Raji (cell line): Measurements from ENCODE around the gene ZC3H13.

Experiments used
- POLR2A ChIP-seq: IDR thresholded peaks from 2 replicates; pipeline ENCODE4 v1.6.1; 2011; ENCODE audit warnings: low read depth, low read length, control low read depth; ENCODE audit not compliant: insufficient read depth

Gene ZC3H13

DNA sequence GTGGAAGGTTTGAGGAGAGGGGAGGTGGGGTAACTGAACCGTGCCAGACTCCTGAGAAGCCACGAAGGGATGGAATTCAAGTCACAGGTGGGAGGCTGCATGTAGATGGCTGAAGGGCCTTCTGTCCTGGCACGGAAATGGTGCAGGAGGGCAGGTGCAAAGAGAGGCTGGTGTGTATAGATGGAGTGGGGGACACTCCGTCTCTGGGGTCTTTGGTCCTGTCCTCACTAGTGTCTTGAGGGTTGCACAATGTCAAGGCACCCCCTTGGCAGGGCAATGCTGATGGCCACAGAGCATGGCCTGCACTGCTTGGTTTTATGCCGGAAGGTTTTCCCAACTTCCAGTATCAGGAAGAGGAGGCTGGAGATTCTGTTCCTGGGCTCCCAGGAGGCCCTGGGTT is 118.3 kb downstream of the ZC3H13 start:
- no peak for TF ChIP-seq POLR2A

DNA sequence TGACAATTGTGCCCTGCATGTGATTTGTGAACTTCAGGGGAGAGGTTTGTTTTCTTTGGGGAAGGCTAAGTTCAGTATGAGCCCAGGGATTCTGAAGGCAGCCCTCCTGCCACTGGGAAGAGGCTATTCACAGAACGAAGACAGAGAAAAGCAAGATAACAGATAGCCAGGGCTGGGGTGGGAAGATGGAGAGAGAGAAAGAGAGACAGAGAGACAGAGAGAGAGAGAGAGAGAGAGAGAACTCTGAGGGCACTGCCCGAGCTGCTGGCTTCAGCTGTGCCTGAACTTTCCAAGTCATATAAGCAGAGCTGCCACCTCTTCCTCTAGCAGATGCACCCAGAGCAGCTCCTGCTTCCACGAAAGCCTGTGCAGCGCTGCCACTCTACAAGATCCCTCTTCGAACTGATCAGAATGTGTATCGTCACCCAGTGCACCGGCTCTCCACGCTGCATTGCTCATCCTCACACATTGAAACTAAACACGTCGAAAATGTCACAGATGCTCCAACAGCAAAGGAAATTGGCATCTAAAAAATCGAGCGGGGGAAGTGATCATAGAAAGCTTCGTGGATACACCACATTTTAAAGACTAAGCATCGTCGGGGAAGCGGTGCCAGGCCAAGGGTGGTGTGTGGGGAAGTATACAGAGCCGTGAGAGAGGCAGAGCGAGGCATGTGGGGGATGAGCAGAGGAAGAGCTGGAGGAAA is 119.2 kb downstream of the ZC3H13 start:
- no peak for TF ChIP-seq POLR2A

DNA sequence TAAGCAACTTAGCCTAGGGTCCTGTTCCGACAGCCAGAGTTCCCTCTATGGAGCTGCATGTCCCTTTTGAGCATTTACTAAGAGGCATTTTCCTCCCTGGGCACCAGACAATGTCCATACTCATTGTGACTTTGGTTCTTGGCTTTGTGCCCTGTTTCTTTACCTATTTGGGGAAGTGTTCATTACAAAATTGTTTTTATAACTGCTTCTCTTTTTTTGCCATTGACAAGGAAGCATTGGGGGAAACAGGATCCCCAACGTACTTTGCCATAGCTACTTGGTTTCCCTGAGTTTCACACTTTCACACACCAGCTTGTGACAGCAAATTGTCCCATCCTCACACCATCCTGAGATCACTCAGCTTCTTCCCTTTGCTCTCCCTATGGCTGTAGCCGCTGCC is 119.9 kb downstream of the ZC3H13 start:
- no peak for TF ChIP-seq POLR2A

DNA sequence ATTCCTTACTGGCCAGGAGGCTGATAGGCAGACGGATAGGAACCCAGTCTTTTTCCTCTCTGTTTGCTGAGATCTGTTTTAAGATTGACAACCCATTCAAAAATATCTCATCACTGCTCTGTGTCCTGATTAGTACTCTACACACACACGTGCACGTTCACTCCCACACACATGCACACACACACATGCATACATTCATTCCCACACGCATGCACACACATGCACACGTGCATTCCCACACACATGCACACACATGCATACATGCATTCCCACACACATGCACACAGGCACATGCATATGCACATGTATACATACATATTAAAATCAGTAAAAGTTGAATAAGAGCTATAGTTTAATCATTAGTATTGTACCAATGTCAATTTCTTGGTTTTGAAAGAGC is 120.4 kb downstream of the ZC3H13 start:
- TF ChIP-seq POLR2A: no peak

DNA sequence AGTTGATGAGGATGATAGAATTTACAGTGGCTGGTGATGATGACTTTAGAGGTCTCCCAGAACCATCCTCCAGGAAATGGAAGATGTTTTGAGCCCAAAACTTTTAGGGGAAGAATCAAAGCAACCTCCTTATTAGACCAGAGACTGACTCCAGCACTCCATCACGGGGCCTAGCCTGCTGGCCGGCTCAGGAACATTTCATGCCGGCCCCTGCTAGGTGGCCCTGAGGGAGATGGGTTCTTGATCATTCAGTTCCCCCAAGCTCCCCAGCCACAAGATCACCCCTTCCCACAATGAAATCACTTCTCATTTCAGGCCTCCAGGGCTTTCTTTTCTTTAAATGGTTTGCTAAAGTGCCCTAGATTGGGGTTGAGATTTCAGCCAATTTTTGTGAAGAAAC is 121.3 kb downstream of the ZC3H13 start:
- no peak for TF ChIP-seq POLR2A

DNA sequence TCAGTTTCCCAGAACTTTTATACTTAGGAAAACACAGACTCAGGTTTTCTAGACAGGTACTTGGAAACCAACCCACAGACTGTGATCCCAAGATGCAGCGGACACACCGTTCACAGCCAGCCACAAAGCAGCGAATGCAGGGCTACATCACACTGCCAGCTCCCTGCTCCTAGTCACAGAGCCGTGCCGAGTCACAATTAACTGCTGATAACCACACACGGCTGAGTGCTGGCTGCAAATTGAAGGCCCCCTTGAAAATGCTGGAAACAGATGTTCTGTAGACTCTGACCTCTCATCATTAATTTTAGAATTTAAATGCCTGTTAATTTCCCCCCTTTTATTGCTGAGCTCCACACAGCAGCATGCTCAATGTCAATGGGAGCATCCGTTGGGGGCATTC is 122.4 kb downstream of the ZC3H13 start:
- no peak for TF ChIP-seq POLR2A

DNA sequence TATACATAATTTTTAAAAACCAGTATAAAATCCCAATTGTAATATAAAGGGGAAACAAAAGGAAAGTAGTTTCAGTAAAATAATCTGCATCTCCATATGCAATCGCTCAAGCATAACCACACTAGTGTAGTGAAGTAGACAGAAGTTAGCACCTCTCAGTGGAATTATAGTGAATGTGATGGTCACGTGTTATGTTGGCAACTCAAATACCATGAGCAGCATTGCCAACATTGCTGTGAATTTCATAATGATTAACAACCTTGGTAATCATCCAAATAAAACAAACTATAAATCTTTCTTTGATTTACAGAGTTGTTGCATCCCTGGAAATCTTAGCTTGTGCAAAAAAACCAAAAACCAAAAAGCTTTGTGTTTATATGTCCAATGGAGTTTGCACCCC is 123.7 kb downstream of the ZC3H13 start:
- no peak for TF ChIP-seq POLR2A

DNA sequence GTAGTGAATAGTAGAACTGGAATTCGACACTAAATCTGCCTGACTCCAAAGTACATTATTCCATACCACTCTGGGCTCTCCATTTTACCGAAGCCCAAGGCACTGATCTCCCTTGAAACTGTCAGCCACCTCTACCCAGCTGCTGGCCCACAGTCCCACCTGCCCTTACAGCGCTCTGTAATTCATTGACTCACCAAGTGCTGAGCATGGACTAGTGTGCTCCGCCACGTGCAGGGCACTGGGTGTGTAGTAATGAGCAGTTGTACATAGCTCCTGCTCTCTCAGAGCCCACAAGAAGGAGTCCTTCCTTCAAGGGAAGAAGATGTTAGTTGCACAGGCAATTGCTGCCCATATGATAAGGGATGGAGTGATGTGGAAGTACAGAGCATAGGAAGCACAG is 124.4 kb downstream of the ZC3H13 start:
- TF ChIP-seq POLR2A: no peak

DNA sequence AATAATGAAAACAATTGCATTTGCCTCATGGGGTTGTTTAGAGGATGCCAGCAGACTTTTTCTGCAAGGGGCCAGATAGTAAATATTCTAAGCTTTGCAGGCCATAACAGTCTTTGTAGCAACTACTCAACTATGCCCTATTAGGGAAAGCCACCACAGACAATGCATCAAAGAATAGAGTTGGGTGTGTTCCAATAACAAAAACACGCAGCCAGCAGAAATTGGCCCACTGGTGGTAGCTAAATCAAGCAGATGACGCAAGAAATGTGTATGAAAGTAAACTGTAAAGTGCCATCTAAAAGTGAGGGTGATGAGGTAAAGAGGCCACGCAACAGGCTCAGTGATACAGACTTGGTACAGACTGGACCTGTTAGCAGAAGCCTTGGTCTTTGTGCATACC is 125.8 kb downstream of the ZC3H13 start:
- TF ChIP-seq POLR2A: no peak

DNA sequence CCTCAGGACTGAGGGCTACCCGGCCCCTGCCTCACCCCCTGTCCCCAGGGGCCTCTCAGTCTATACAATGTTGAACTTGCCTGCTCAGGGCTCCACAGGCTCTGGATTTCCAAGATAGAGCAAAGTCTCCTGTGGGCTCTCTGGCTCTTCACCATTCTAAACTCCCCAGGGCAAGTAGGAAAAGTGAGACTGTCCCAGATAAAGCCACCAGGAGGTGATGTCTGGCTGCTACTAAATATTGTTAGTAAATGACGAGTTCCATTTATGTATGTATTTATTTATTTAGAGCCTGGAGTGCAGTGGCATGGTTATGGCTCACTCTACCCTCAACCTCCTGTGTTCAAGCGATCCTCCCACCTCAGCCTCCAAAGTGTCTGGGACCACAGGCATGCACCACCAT is 127.4 kb downstream of the ZC3H13 start:
- TF ChIP-seq POLR2A: no peak

DNA sequence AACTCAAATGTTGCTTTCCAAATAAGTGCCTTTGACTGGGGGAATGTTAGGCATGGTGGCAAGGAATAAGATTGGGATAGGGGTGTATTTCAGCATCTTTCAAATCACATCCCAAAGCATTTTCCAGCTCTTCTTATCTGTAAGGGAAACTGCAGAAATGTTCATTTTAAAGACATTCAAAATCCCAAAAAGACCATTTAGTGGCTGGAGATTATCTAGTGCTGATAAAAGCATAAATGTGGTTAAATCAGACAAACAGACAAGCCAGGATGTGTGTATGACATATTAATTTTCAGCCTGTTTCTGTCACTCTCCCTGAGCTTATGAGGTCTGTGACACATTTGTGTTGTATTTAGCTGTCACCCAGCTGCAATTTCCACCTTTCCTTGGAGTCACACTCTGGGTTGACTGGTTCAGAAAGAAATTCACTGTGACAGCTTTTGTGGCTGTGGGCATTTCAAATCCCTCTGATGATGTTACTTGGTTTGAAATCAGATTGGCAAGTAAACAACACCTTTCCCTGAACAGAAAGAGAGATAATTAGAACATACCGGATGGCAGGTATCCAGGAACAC is 131.3 kb downstream of the ZC3H13 start:
- no peak for TF ChIP-seq POLR2A

DNA sequence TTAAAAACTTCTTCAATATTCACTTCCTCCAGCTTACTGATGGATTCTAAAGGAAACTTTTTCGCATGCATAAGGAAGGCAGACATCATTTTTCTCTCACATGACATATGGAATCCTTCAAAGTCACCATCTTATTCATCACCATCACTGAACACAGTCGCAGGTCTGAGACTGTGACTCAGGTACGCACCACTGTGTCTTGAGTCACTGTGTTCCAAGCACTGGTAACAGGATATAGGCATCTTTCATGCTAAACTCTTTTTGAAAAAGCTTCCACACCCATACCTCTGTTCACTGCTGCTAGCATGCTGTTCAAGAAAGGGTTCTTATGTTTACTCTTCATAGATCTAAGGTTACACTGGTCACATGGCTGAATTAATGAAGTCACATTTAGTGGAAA is 133.9 kb downstream of the ZC3H13 start:
- TF ChIP-seq POLR2A: no peak

DNA sequence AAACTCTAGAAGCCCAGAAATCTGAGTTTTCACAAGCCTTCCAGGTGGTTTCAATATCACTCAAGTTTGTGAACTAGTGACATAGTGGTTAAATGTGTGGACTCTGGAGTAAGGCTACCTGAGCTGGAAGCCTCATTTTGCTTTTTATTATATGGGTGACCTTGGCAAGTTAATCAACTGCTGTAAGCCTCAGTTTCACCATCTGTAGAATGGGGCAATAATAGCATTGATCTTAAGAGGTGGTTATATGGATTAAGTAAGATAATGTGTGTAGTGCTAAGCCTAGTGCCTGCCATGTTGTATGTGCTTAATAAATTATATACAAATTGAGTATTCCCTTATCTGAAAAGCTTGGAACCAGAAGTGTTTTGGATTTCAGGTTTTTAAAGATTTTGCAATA is 135.5 kb downstream of the ZC3H13 start:
- TF ChIP-seq POLR2A: no peak

DNA sequence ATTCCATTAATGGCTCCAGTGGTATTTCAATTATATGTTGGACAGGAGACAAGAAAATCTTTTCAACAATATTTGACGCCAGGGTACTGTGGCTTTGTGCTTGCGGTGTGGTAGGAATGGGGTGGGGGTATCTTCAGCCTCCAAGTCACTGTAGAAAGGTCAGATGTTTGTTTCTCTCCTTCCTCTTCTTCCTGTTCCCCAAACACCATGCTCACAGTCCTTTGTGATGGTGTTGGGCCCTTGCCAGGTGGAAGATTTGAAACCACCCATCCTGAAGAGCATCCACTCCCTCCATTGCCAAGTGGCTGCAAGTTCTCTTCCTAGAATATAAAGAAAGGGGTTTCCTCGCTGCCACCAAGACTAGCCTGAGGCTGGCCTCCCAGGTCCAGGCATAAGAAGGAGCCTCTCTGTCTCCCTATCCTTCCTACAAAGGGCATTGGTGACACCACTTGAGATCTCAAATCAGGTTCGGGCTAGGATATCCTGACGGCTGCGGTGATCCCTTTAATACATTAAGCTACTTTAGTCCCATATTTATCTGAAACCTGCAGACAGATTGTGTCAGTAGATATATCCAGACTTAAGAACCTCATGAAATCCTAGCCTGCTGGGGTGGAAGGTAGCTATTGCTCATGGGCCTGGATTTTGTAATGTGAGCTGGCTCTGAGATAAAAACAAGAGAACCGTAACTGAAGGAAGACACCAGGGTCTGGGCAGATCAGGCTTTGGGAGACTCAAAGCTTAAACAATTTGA is 136.7 kb downstream of the ZC3H13 start:
- TF ChIP-seq POLR2A: no peak

DNA sequence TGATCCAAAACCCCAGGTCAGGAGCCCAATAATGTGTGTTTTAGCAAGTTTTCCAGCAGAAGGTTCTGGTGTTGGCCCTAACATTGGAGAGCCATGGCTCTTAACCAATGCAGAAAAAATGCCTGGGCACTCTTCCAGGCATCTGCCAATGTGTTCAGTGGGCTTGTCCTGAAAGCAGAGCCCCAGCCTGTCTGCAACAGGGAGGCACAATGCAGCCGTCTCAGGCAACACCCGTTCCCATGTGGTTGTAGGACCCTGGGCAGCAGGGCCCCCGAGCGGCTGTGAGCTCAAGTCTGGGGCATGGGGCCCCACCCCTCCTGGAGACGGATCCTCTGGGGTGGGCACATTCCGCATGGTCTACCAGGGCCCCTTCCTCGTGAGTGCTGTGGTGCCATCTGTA is 142.9 kb downstream of the ZC3H13 start:
- no peak for TF ChIP-seq POLR2A

DNA sequence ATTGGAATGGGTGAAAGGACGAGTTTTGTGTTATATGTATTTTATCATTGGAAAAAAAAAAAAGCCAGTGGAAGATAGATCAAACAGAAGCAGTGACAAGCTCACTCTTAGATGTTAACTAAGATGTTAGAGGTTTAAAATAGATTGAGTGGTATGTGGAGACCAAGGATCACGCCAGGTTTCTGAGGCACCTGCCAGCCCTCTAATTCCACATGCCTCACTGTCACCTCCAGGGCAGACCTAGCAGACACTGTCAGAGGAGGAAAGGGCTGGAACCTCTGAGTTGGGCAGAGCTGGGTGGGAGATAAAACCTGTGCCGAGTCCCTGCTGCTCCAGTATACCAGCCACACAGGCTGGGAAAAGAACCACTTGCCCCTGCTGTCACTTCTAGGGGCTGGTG is 143.5 kb downstream of the ZC3H13 start:
- no peak for TF ChIP-seq POLR2A
